Neural cell (in vitro differentiated cells): ENCODE data around the gene LPAR1. TPM values are rescaled to one million over a fixed set of nuclear protein-coding genes. Genes with fewer than 3 reads are reported as not detected.

ENCODE experiments used
- H2AFZ ChIP-seq: fragments of 200-600, 300-800 bp; sonication (generic), shearing (Covaris generic); 2 replicates; pipeline ENCODE4 v1.6.0; 2014; ENCODE audit warnings: low read depth, mild to moderate bottlenecking, antibody characterized with exemption, low read length, moderate library complexity
- H3F3A ChIP-seq: fragments of 200-600 bp; shearing (Covaris generic); 2 replicates; pipeline ENCODE4 v1.6.1; 2016; ENCODE audit warnings: mild to moderate bottlenecking, moderate library complexity, mixed read lengths, antibody characterized with exemption, low read length; ENCODE audit not compliant: insufficient read depth, poor library complexity, severe bottlenecking
- H3K27ac ChIP-seq: fragments of 200-600, 300-800 bp; sonication (generic), shearing (Covaris generic); 2 replicates; pipeline ENCODE4 v1.5.1; 2014; ENCODE audit warnings: mild to moderate bottlenecking, low read length, moderate library complexity
- H3K27me3 ChIP-seq: fragments of 300-800, 200-600 bp; sonication (generic), shearing (Covaris generic); 2 replicates; pipeline ENCODE4 v1.6.0; 2014; ENCODE audit warnings: mild to moderate bottlenecking, low read depth, low read length, moderate library complexity; ENCODE audit not compliant: insufficient read depth
- H3K36me3 ChIP-seq: fragments of 300-800, 200-600 bp; sonication (generic), shearing (Covaris generic); 2 replicates; pipeline ENCODE4 v1.5.1; 2014; ENCODE audit warnings: mild to moderate bottlenecking, antibody characterized with exemption, low read length, moderate library complexity; ENCODE audit not compliant: insufficient read depth
- H3K4me2 ChIP-seq: fragments of 300-800, 200-600 bp; sonication (generic), shearing (Covaris generic); 2 replicates; pipeline ENCODE4 v1.6.0; 2014; ENCODE audit warnings: mild to moderate bottlenecking, low read length
- H3K4me3 ChIP-seq: fragments of 300-800, 200-600 bp; sonication (generic), shearing (Covaris generic); 2 replicates; pipeline ENCODE4 v1.5.1; 2014; ENCODE audit warnings: mild to moderate bottlenecking, low read length, moderate library complexity
- H3K79me2 ChIP-seq: fragments of 200-600 bp; shearing (Covaris generic); replicated peaks from 2 replicates; pipeline ENCODE4 v1.6.0; 2014; ENCODE audit warnings: mild to moderate bottlenecking, low read length, moderate library complexity; ENCODE audit not compliant: insufficient read depth
- H3K9ac ChIP-seq: fragments of 300-800, 200-600 bp; sonication (generic), shearing (Covaris generic); 2 replicates; pipeline ENCODE4 v1.6.1; 2016; ENCODE audit warnings: mild to moderate bottlenecking, low read length, mixed read lengths
- H3K9me2 ChIP-seq: fragments of 200-600 bp; shearing (Covaris generic); 2 replicates; pipeline ENCODE4 v1.6.1; 2016; ENCODE audit warnings: mild to moderate bottlenecking, low read length, mixed read lengths; ENCODE audit not compliant: insufficient read depth
- H3K9me3 ChIP-seq: fragments of 200-600, 300-800 bp; sonication (generic), shearing (Covaris generic); 2 replicates; pipeline ENCODE4 v1.6.1; 2016; ENCODE audit warnings: mild to moderate bottlenecking, mixed run types, low read length, moderate library complexity, mixed read lengths
- H4K20me1 ChIP-seq: fragments of 200-600 bp; shearing (Covaris generic); 2 replicates; pipeline ENCODE4 v1.6.1; 2016; ENCODE audit warnings: mild to moderate bottlenecking, mixed run types; ENCODE audit not compliant: insufficient read depth
- EP300 ChIP-seq: fragments of 450-650 bp; conservative IDR thresholded peaks from 2 replicates; pipeline ENCODE4 v1.6.1; 2014; ENCODE audit warnings: antibody characterized with exemption, mild to moderate bottlenecking, moderate library complexity; ENCODE audit not compliant: poor library complexity, severe bottlenecking
- EZH2 ChIP-seq: fragments of 200-600, 300-800 bp; shearing (Covaris generic), sonication (generic); IDR thresholded peaks from 2 replicates; pipeline ENCODE4 v1.6.1; 2014; ENCODE audit warnings: antibody characterized with exemption, low read length, borderline replicate concordance, mild to moderate bottlenecking; ENCODE audit not compliant: insufficient read depth, poor library complexity, severe bottlenecking
- MXI1 ChIP-seq: fragments of 450-650 bp; conservative IDR thresholded peaks from 2 replicates; pipeline ENCODE4 v1.6.1; 2014; ENCODE audit warnings: antibody characterized with exemption, mild to moderate bottlenecking; ENCODE audit not compliant: poor library complexity, severe bottlenecking
- POLR2AphosphoS5 ChIP-seq: IDR thresholded peaks from 2 replicates; pipeline ENCODE4 v1.6.1; 2012
- RAD21 ChIP-seq: fragments of 450-650 bp; conservative IDR thresholded peaks from 2 replicates; pipeline ENCODE4 v1.6.1; 2014; ENCODE audit warnings: antibody characterized with exemption, mild to moderate bottlenecking, moderate library complexity
- SMC3 ChIP-seq: fragments of 450-650 bp; conservative IDR thresholded peaks from 2 replicates; pipeline ENCODE4 v1.6.1; 2014; ENCODE audit warnings: antibody characterized with exemption, mild to moderate bottlenecking, moderate library complexity; ENCODE audit not compliant: poor library complexity
- TAF1 ChIP-seq: IDR thresholded peaks from 2 replicates; pipeline ENCODE4 v1.6.1; 2012; ENCODE audit warnings: low read depth
- polyA plus RNA-seq: library from polyadenylated mRNA; depleted of rRNA; stranded (reverse); fragments of >200 nt; gene quantifications from 2 replicates; pipeline ENCODE4 v1.2.3, GENCODE V29; 2014
- TF ChIP-seq, protein P1 (sequence below): fragments of 450-650 bp; IDR thresholded peaks from 2 replicates; pipeline ENCODE4 v1.5.1; 2014; ENCODE audit warnings: antibody characterized with exemption, mild to moderate bottlenecking, moderate library complexity; ENCODE audit not compliant: poor library complexity, severe bottlenecking
- TF ChIP-seq, protein P2 (sequence below): IDR thresholded peaks from 2 replicates; pipeline ENCODE4 v1.6.1; 2012; ENCODE audit warnings: borderline replicate concordance

Gene LPAR1
- polyA plus RNA-seq, 1 donor from 2014 or later: 0.54 TPM

DNA sequence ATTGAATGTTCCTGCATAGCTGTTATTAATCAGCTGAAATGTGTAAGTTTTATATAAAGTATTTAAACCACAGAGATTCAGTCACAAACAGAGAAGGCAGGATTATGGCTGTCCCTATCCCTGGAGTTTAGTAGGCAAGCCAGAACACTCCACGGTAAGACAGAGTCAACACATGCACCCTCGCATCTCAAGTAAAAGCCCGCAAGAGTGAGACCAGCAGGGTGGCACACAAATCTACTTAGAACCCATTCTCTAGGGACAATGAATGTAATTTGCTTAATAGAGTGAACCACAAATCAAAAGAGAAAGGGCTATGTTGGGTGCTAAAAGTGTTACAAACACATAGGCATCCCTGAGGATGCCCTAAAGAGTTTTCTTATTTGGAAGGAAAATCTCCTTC, 35.1 kb downstream of the LPAR1 start:
- Histone ChIP-seq H3K9me3 (no peaks in the 10 kb centered on the region), H3K79me2 (no peaks in the 10 kb centered on the region)
- TF ChIP-seq EP300 (no peak), POLR2AphosphoS5 (no peak), TAF1 (no peak), SMC3 (no peak), RAD21 (no peak), EZH2 (no peak), MXI1 (no peak)
- TF ChIP-seq, protein P1, sequence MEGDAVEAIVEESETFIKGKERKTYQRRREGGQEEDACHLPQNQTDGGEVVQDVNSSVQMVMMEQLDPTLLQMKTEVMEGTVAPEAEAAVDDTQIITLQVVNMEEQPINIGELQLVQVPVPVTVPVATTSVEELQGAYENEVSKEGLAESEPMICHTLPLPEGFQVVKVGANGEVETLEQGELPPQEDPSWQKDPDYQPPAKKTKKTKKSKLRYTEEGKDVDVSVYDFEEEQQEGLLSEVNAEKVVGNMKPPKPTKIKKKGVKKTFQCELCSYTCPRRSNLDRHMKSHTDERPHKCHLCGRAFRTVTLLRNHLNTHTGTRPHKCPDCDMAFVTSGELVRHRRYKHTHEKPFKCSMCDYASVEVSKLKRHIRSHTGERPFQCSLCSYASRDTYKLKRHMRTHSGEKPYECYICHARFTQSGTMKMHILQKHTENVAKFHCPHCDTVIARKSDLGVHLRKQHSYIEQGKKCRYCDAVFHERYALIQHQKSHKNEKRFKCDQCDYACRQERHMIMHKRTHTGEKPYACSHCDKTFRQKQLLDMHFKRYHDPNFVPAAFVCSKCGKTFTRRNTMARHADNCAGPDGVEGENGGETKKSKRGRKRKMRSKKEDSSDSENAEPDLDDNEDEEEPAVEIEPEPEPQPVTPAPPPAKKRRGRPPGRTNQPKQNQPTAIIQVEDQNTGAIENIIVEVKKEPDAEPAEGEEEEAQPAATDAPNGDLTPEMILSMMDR: no peak
- TF ChIP-seq, protein P2, sequence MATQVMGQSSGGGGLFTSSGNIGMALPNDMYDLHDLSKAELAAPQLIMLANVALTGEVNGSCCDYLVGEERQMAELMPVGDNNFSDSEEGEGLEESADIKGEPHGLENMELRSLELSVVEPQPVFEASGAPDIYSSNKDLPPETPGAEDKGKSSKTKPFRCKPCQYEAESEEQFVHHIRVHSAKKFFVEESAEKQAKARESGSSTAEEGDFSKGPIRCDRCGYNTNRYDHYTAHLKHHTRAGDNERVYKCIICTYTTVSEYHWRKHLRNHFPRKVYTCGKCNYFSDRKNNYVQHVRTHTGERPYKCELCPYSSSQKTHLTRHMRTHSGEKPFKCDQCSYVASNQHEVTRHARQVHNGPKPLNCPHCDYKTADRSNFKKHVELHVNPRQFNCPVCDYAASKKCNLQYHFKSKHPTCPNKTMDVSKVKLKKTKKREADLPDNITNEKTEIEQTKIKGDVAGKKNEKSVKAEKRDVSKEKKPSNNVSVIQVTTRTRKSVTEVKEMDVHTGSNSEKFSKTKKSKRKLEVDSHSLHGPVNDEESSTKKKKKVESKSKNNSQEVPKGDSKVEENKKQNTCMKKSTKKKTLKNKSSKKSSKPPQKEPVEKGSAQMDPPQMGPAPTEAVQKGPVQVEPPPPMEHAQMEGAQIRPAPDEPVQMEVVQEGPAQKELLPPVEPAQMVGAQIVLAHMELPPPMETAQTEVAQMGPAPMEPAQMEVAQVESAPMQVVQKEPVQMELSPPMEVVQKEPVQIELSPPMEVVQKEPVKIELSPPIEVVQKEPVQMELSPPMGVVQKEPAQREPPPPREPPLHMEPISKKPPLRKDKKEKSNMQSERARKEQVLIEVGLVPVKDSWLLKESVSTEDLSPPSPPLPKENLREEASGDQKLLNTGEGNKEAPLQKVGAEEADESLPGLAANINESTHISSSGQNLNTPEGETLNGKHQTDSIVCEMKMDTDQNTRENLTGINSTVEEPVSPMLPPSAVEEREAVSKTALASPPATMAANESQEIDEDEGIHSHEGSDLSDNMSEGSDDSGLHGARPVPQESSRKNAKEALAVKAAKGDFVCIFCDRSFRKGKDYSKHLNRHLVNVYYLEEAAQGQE: no peak

DNA sequence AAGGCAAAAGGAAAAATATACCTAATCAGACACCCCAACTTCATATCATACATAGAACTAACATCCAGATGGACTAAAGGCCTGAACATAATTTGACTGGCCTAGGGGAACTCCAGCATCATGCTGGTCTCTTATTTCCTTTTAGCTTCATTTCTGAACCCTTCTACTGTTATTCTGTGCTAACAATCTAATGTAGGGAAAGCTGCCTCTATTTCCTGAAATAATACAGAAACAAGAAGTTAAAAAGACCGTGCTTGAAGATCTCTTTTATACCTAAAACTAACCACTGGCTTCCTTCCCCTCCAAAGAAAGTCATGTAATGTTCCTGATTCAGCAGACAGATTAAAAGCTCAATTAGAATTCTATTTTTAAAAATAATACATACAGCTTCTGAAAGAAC, 36.7 kb downstream of the LPAR1 start:
- no peaks in the 10 kb centered on the region for H3K79me2 ChIP-seq
- TF ChIP-seq TAF1 (no peak), SMC3 (no peak), MXI1 (no peak), EP300 (no peak), RAD21 (no peak), EZH2 (no peak)
- TF ChIP-seq, protein P2: no peak
- TF ChIP-seq, protein P1: no peak
- no peak overlapping the region for H3K4me2 ChIP-seq
- H4K20me1 ChIP-seq: no peaks in the 10 kb centered on the region
- H3K27ac ChIP-seq: no peak overlapping the region
- no peaks in the 10 kb centered on the region for H3K27me3 ChIP-seq
- H3K9me2 ChIP-seq: no peaks in the 10 kb centered on the region
- no peaks in the 10 kb centered on the region for H3K9me3 ChIP-seq
- no peaks in the 10 kb centered on the region for H3F3A ChIP-seq
- H3K9ac ChIP-seq: no peak overlapping the region
- no peaks in the 10 kb centered on the region for H3K36me3 ChIP-seq
- no peak overlapping the region for H2AFZ ChIP-seq
- no peak overlapping the region for H3K4me3 ChIP-seq

More for the DNA sequence above, 35.1 kb downstream of the LPAR1 start:
- no peak overlapping the region for H3K4me3 ChIP-seq
- no peak overlapping the region for H3K4me2 ChIP-seq
- H3F3A ChIP-seq: no peaks in the 10 kb centered on the region
- no peak overlapping the region for H3K27ac ChIP-seq
- no peak overlapping the region for H2AFZ ChIP-seq
- H4K20me1 ChIP-seq: no peaks in the 10 kb centered on the region
- no peaks in the 10 kb centered on the region for H3K27me3 ChIP-seq
- H3K9me2 ChIP-seq: no peaks in the 10 kb centered on the region
- H3K9ac ChIP-seq: no peak overlapping the region
- no peaks in the 10 kb centered on the region for H3K36me3 ChIP-seq
